ENCODE data around the gene GRK7.

DNA sequence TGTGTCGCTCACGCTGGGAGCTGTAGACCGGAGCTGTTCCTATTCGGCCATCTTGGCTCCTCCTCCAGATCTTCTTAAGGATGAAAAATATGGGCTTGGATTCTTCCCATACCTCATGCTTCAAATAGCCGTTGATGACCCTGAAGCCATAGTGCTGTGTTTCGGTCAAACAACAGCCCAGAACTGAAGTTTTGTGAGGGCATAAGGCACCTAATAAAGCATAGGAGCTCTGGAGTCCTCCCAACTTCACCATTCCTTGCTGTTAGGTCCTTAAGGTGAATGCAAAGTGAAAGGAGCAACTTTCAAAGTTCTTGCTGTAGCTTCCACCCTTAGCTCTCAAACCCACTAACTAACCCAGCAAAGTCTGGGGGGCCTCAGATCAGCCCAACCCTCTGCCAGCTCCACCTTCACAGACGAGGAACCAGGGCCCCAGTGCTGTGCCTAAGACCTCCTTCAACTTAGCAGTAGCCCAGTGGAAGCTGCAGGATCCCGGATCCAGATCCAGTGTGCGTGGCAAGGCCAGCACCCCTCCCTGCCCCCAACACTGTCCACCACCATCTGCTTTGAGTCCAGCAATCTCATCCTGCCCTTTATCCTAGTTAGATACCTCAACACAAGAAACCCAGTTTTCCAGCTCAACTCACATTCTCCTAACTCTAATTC, at the start of gene GRK7:
- TF ChIP-seq USF2 (IDR thresholded peaks at IDR 0.05; ENCODE audit: low read depth, low read length), result no peak
- TF ChIP-seq, protein P1, sequence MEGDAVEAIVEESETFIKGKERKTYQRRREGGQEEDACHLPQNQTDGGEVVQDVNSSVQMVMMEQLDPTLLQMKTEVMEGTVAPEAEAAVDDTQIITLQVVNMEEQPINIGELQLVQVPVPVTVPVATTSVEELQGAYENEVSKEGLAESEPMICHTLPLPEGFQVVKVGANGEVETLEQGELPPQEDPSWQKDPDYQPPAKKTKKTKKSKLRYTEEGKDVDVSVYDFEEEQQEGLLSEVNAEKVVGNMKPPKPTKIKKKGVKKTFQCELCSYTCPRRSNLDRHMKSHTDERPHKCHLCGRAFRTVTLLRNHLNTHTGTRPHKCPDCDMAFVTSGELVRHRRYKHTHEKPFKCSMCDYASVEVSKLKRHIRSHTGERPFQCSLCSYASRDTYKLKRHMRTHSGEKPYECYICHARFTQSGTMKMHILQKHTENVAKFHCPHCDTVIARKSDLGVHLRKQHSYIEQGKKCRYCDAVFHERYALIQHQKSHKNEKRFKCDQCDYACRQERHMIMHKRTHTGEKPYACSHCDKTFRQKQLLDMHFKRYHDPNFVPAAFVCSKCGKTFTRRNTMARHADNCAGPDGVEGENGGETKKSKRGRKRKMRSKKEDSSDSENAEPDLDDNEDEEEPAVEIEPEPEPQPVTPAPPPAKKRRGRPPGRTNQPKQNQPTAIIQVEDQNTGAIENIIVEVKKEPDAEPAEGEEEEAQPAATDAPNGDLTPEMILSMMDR (conservative IDR thresholded peaks at IDR 0.05; ENCODE audit: low read depth, low read length), result no peak
- no peak for TF ChIP-seq POLR2A (IDR thresholded peaks at IDR 0.05; ENCODE audit: low read depth, low read length)
- no peak for TF ChIP-seq CEBPB (IDR thresholded peaks at IDR 0.05; ENCODE audit: low read depth, low read length)
- no peak for TF ChIP-seq CHD1 (IDR thresholded peaks at IDR 0.05; ENCODE audit: low read depth, low read length)
- TF ChIP-seq MAFK (IDR thresholded peaks at IDR 0.05; ENCODE audit: low read depth, low read length), result no peak
- TF ChIP-seq MXI1 (IDR thresholded peaks at IDR 0.05; ENCODE audit: borderline replicate concordance, low read depth, low read length), result no peak
- TF ChIP-seq ELK1 (IDR thresholded peaks at IDR 0.05; ENCODE audit: borderline replicate concordance, low read depth, low read length), result no peak

All from IMR-90 (cell line).